ENCODE results near the gene MSI2.

GRCh38 chr17:57444682-57445450, 188.5 kb downstream of the MSI2 start:
- no peak for TF ChIP-seq POLR2A (IDR thresholded peaks at IDR 0.05)
- TF ChIP-seq CTCF (IDR thresholded peaks at IDR 0.05), result no peak

Measured in right lobe of liver (tissue), 4 donors.